CD4-positive, alpha-beta T cell treated with Interleukin-2 at 100 ng/mL for 4 hours (primary cell): ENCODE results near the gene DPP7.

Source experiments
- DNase-seq: peaks from one replicate; pipeline ENCODE4 v3.0.0-alpha.2; 2020; ENCODE audit warnings: low spot score

Gene DPP7

DNA sequence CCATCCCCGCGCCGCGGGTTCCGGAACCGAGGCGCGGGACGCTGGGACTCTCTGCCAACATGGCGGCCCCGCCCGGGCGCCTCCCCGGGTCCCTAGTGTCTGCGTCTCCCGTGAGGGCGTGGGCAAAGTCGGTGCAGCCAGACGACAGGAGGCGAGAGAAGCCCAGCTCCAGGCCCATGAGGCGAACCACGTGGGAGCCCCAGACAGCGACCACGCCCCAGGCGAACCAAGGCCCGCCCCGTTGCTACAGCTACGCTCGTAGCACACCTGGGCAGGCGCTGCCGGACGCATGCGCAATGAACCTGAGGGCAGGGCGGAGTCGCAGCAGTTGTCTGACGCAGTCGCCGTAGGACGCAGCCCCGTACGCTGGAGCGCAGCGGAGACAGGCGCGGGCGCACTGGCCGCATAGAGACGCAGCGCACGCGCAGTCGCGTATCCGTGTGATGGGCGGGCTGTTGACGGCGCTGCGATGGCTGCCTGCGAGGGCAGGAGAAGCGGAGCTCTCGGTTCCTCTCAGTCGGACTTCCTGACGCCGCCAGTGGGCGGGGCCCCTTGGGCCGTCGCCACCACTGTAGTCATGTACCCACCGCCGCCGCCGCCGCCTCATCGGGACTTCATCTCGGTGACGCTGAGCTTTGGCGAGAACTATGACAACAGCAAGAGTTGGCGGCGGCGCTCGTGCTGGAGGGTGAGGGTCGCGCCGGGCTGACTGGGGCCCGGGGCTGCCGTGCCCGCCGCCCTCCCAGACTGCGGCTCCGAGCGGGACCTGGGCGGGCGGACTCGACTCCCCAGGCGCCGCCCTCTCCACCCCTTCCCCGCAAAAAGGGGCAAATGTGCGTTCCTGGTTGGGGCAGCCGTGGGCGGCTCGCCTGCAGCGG, 27.8 kb downstream of the DPP7 start, which contains the start of gene MAN1B1:
MAN1B1 (plus strand) TSS at position 455 of the 878 bp plus-strand sequence; CDS start at position 470, 15 bp downstream.
- DNase-seq, result peak; percentile 99

DNA sequence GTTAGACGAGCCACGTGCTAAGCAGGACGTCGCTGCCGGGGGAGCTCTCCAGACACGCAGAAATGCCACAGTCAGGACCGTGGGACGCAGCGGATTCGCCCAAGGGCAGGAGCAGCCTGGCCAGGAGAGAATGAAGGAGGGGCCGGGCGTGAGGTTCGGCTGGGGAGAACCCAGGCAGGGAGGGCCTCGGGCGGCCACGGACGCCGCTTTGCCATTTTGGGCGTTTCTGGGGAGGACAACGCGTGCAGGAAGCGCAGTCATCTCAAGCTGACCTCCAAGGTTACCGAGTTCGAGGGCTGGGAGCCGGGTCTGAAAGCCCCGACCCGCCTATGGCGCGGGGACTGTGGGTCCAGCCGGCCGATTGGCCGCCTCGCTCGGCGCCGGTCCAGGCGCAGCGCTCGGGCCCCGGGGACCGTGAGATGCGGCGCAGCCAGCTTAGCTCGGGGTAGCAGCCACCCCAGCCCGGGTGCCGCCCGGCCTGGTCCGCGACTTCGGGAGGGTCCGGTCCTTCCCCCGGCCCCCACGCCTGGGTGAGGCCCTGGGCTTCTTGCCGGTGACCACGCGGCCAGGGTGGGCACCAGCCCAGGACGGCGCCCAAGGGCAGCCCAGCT, 28.5 kb downstream of the DPP7 start:
- peak; percentile 10 for DNase-seq

DNA sequence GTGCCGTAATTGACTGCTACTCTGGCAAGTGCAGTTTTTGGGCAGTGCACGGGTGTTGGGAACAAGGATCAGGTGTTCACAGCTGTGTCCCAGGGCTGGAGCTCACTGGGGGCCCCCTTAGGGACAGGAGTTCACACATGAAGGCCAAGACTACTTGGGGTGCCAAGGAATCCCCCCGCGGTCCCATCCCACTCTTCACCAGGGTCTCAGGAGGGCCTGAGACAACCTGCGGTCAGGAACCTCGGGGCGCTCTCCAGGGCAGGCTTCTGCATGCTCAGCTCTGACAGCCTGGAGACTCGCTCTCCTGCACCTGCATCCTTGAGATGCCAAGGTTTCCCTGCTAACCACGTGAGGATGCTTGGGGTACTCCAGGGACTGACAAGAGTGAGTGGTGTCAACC, 30.0 kb downstream of the DPP7 start:
- DNase-seq, result no peak

- DNase-seq, result no peak
Observed at GRCh38 chr9:137083394-137084004, 31.0 kb downstream of the DPP7 start.

GRCh38 chr9:137082925-137083290, 31.6 kb downstream of the DPP7 start:
- DNase-seq, result no peak

DNA sequence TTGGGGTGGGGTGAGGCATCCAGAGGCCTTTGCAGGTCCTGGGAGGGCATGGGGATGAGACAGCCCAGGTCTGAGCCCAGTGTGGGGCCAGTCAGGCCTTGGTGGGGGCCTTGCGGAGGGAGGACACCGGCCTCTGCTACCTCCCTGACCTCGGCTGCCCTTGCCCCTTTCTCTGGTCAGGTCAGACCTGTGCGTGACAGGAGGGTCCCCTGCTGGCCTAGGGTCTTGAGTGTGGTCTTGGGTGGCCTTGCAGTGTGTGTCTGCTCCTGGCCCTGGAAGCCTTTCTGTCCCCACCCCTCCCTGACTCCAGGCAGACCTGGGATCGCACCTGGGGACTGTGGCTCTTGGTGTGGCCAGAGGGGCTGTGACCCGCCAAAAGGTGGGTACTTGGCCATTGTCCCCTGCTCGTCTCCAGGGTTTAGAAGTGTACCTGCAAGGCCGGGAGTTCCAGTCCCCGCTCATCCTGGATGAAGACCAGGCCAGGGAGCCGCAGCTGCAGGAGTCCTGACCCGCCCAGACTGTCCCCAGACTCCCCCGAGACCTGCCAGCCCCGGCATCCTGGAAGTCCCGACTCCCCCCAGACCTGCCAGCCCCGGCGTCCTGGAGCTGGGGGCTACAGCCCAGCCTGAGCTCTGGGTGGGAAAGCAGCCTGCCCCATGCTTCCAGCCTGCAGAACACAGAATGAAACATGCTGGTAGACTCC, 32.2 kb downstream of the DPP7 start:
- DNase-seq, result no peak

GRCh38 chr9:137080260-137081122, 34.0 kb downstream of the DPP7 start:
- no peak for DNase-seq

- no peak for DNase-seq
Observed at GRCh38 chr9:137079401-137079787, 35.1 kb downstream of the DPP7 start.

DNA sequence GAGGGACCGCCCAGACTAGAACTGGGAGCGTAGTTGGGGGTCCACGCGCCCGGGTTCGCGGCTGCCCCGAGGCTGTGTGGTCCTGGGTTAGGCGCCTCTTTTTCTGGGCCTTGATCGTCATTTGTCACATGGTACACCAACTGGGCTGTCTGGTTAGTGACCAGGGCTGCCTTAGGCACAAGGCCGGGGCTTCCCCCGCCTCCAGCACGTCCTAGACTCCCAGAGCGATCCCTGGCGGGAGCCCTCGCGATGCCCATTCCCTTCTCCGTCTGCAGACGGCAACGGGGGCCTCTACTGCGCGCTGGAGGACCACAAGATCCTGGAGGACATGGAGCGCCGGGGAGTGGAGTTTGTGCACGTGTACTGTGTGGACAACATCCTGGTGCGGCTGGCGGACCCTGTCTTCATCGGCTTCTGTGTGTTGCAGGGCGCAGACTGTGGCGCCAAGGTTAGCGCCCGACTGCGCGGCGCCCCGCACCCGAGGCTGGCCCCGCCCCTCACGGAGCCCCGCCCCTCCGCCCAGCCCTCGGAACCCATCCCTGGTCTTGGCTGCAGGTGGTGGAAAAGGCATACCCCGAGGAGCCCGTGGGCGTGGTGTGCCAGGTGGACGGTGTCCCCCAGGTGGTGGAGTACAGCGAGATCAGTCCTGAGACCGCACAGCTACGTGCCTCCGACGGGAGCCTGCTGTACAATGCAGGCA, 35.7 kb downstream of the DPP7 start:
- no peak for DNase-seq

GRCh38 chr9:137077758-137078693, 36.5 kb downstream of the DPP7 start:
- peak; percentile 43 for DNase-seq

GRCh38 chr9:137077010-137077747, 37.4 kb downstream of the DPP7 start, which contains the start of gene UAP1L1:
TSS of gene UAP1L1 (plus strand) at chr9:137077517. CDS start at chr9:137077533, 16 bp downstream.
- peak; percentile 47 for DNase-seq

DNA sequence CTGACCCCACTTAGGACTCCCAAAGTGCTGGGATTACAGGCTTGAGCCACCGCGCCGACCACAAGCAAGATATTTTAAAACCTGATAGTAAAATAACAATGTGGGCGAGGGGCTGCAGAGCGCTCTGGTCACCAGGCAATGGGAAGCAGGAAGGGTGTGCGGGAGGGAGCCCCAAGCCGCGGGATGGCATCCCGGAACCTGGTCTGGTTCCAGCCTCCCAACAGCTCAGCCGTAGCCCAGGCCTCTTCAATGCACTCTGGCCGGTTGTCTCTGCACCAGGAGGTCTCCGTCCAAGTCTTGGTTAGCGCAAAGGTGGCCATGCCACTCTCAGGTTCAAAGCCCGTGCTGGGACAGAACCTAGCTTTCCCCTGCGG, 37.9 kb downstream of the DPP7 start:
- no peak for DNase-seq

- no peak for DNase-seq
Observed at GRCh38 chr9:137075275-137075775, 39.2 kb downstream of the DPP7 start.

- DNase-seq, result no peak
Observed at GRCh38 chr9:137074657-137075274, 39.8 kb downstream of the DPP7 start.

DNA sequence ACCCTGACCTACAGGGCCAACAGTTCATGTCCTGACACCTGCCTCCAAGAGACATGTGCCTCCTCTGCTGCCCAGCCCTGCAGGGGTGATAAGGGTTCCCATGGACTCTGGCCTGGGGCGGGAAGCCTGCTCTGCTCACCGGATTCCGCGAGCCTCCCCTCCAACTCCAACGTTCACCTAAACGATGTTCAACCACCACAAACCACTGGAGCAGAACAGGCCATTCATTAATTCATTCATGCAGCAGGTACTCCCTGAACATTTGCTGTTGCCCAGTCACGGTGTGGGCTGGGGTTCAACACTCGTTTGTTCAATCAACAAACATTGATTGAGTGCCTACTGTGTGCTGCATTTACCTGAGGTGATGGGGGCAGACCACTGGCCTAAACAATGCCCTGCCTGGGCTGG, 40.5 kb downstream of the DPP7 start:
- no peak for DNase-seq

- DNase-seq, result no peak
Observed at GRCh38 chr9:137071282-137071681, 43.3 kb downstream of the DPP7 start.

DNA sequence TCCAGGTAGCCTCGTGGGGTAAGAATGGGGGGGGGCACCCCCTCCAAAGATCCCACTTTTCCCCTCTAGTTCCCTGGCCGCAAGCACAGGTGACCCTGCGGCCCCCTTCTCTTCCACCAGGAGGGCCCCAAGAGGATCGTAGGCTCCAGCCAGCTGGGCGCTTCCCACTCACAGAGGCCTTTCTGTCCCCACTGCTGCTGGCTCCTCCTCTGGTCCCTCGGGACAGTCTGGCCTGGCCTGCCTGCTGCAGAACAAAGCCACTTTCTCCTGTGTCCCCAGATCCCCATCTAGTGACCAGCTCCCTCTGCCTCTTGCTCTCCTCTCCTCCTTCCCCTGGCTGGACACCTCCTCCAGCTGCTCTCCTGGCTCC, 43.6 kb downstream of the DPP7 start:
- no peak for DNase-seq

GRCh38 chr9:137070201-137070905, 44.2 kb downstream of the DPP7 start, which contains the start of gene SAPCD2:
TSS of gene SAPCD2 (minus strand) at chr9:137070557. CDS start at chr9:137070460, 97 bp downstream.
- DNase-seq, result peak; percentile 84
